Activated naive CD4-positive, alpha-beta T cell treated with anti-CD3 and anti-CD28 coated beads, Interleukin-2, amount 50 U/mL, for 72 hours (primary cell): ENCODE data around the gene GREB1. TPM values are rescaled to one million over a fixed set of nuclear protein-coding genes. Genes with fewer than 3 reads are reported as not detected.

Experiments
- ATAC-seq, 2 donors: fragments of 150-1000 bp; cut with Tn5 transposase; 2 replicates each; pipeline ENCODE4 v1.10.0; 2021; ENCODE audit warnings: mild to moderate bottlenecking in 2 of 2, moderate library complexity in 2 of 2
- DNase-seq, 2 donors: peaks; one replicate each; pipeline ENCODE4 v3.0.0; 2021 to 2022; ENCODE audit warnings: low spot score in 2 of 2
- H3K27ac Mint-ChIP-seq, 2 donors: one replicate each; pipeline ENCODE4 v1.8.0; 2022; ENCODE audit warnings: mild to moderate bottlenecking in 2 of 2, mixed read lengths in 2 of 2
- H3K36me3 Mint-ChIP-seq, 2 donors: one replicate each; pipeline ENCODE4 v1.8.0; 2022; ENCODE audit warnings: mixed read lengths in 2 of 2
- H3K9me3 Mint-ChIP-seq, 2 donors: one replicate each; pipeline ENCODE4 v1.8.0; 2022; ENCODE audit warnings: mixed read lengths in 2 of 2
- total RNA-seq, 2 donors: library from RNA; stranded (reverse); gene quantifications; one replicate each; pipeline ENCODE4 v1.2.3, GENCODE V29; 2022

GREB1 gene
- total RNA-seq, 2 donors from 2014 or later = 0.91 to 1.2 TPM

GRCh38 chr2:11563784-11564666 lies 30.2 kb downstream of the GREB1 start:
- ATAC-seq (no peak), DNase-seq (no peak)
- no peak overlapping the region for H3K27ac Mint-ChIP-seq
- H3K9me3 Mint-ChIP-seq = no peaks in the 10 kb centered on the region
- H3K36me3 Mint-ChIP-seq = no peaks in the 10 kb centered on the region

GRCh38 chr2:11564816-11565567 lies 31.1 kb downstream of the GREB1 start:
- no peaks in the 10 kb centered on the region for H3K9me3 Mint-ChIP-seq
- DNase-seq = no peak
- ATAC-seq = no peak
- no peaks in the 10 kb centered on the region for H3K36me3 Mint-ChIP-seq
- H3K27ac Mint-ChIP-seq = no peak overlapping the region

- H3K9me3 Mint-ChIP-seq = no peaks in the 10 kb centered on the region
- ATAC-seq = no peak
- no peak overlapping the region for H3K27ac Mint-ChIP-seq
- no peak for DNase-seq
- H3K36me3 Mint-ChIP-seq = no peaks in the 10 kb centered on the region
These were observed 32.5 kb downstream of the GREB1 start for GRCh38 chr2:11566383-11566782.

GRCh38 chr2:11567631-11568031 lies 33.8 kb downstream of the GREB1 start:
- H3K36me3 Mint-ChIP-seq = no peaks in the 10 kb centered on the region
- no peak for ATAC-seq
- H3K9me3 Mint-ChIP-seq = no peaks in the 10 kb centered on the region
- H3K27ac Mint-ChIP-seq = no peak overlapping the region
- DNase-seq = no peak

- no peak for ATAC-seq
- Mint-ChIP-seq H3K27ac (no peak overlapping the region), H3K9me3 (no peaks in the 10 kb centered on the region), H3K36me3 (no peaks in the 10 kb centered on the region)
- DNase-seq = no peak
These were observed 34.6 kb downstream of the GREB1 start for GRCh38 chr2:11568436-11568835.

- Mint-ChIP-seq H3K27ac (no peak overlapping the region), H3K36me3 (no peaks in the 10 kb centered on the region), H3K9me3 (no peaks in the 10 kb centered on the region)
- DNase-seq (peak in 1 of 2 donors; percentile 13), ATAC-seq (no peak)
These were observed 35.8 kb downstream of the GREB1 start for GRCh38 chr2:11569636-11570035.

GRCh38 chr2:11571170-11571569 lies 37.3 kb downstream of the GREB1 start:
- Mint-ChIP-seq H3K36me3 (no peaks in the 10 kb centered on the region), H3K27ac (no peak overlapping the region), H3K9me3 (no peaks in the 10 kb centered on the region)
- ATAC-seq (no peak), DNase-seq (no peak)

GRCh38 chr2:11572996-11573395 lies 39.2 kb downstream of the GREB1 start:
- DNase-seq = no peak
- no peak for ATAC-seq
- Mint-ChIP-seq H3K36me3 (no peaks in the 10 kb centered on the region), H3K9me3 (no peaks in the 10 kb centered on the region), H3K27ac (no peak overlapping the region)

- DNase-seq (no peak), ATAC-seq (no peak)
- H3K36me3 Mint-ChIP-seq = no peaks in the 10 kb centered on the region
- no peaks in the 10 kb centered on the region for H3K9me3 Mint-ChIP-seq
- H3K27ac Mint-ChIP-seq = no peak overlapping the region
These were observed 39.8 kb downstream of the GREB1 start for GRCh38 chr2:11573418-11574175.

- no peak for ATAC-seq
- H3K27ac Mint-ChIP-seq = no peak overlapping the region
These were observed 40.6 kb downstream of the GREB1 start for GRCh38 chr2:11574176-11575046.

GRCh38 chr2:11576398-11576797 lies 42.6 kb downstream of the GREB1 start:
- Mint-ChIP-seq H3K36me3 (no peaks in the 10 kb centered on the region), H3K9me3 (no peaks in the 10 kb centered on the region), H3K27ac (no peak overlapping the region)
- ATAC-seq (no peak), DNase-seq (no peak)

More at GRCh38 chr2:11574176-11575046, 40.6 kb downstream of the GREB1 start:
- DNase-seq = no peak
- Mint-ChIP-seq H3K9me3 (no peaks in the 10 kb centered on the region), H3K36me3 (no peaks in the 10 kb centered on the region)

GRCh38 chr2:11577101-11577883 lies 43.4 kb downstream of the GREB1 start:
- DNase-seq = no peak
- no peak for ATAC-seq
- Mint-ChIP-seq H3K9me3 (no peaks in the 10 kb centered on the region), H3K36me3 (no peaks in the 10 kb centered on the region), H3K27ac (peak overlapping the region in 1 of 2 donors; percentile 55)

- no peaks in the 10 kb centered on the region for H3K9me3 Mint-ChIP-seq
- H3K27ac Mint-ChIP-seq = no peak overlapping the region
- no peaks in the 10 kb centered on the region for H3K36me3 Mint-ChIP-seq
- ATAC-seq (no peak), DNase-seq (no peak)
These were observed 44.5 kb downstream of the GREB1 start for GRCh38 chr2:11578081-11578948.

GRCh38 chr2:11578986-11579774 lies 45.3 kb downstream of the GREB1 start:
- H3K36me3 Mint-ChIP-seq = no peaks in the 10 kb centered on the region
- H3K27ac Mint-ChIP-seq = no peak overlapping the region
- no peak for ATAC-seq
- no peaks in the 10 kb centered on the region for H3K9me3 Mint-ChIP-seq
- DNase-seq = no peak
